HG02642 (cell line): ENCODE results near the gene ANGEL1.

ENCODE experiments used
- ATAC-seq: cut with Tn5 transposase; IDR thresholded peaks from one replicate; pipeline ENCODE4 v1.9.1; 2021; ENCODE audit warnings: mild to moderate bottlenecking; ENCODE audit not compliant: unreplicated experiment, poor library complexity

Gene ANGEL1

GRCh38 chr14:76780058-76780345 lies 32.7 kb downstream of the ANGEL1 start:
- ATAC-seq = no peak

- ATAC-seq = no peak
Measured at GRCh38 chr14:76779221-76780057, 33.2 kb downstream of the ANGEL1 start.

- ATAC-seq = no peak
Measured at GRCh38 chr14:76778546-76779215, 34.0 kb downstream of the ANGEL1 start.

GRCh38 chr14:76777721-76778120 lies 35.0 kb downstream of the ANGEL1 start:
- ATAC-seq = no peak

GRCh38 chr14:76776428-76777251 lies 36.0 kb downstream of the ANGEL1 start:
- ATAC-seq = no peak

GRCh38 chr14:76775695-76776427 lies 36.8 kb downstream of the ANGEL1 start:
- ATAC-seq = no peak

GRCh38 chr14:76774821-76775694 lies 37.6 kb downstream of the ANGEL1 start:
- ATAC-seq = no peak

GRCh38 chr14:76773956-76774820 lies 38.5 kb downstream of the ANGEL1 start:
- no peak for ATAC-seq

- ATAC-seq = no peak
Measured at GRCh38 chr14:76773188-76773885, 39.3 kb downstream of the ANGEL1 start.

GRCh38 chr14:76772300-76773187 lies 40.1 kb downstream of the ANGEL1 start:
- no peak for ATAC-seq

- ATAC-seq = no peak
Measured at GRCh38 chr14:76771437-76771980, 41.2 kb downstream of the ANGEL1 start.

- ATAC-seq = no peak
Measured at GRCh38 chr14:76770521-76771436, 41.9 kb downstream of the ANGEL1 start.

- no peak for ATAC-seq
Measured at GRCh38 chr14:76769636-76770292, 42.9 kb downstream of the ANGEL1 start.

- ATAC-seq = no peak
Measured at GRCh38 chr14:76768671-76769500, 43.8 kb downstream of the ANGEL1 start.
